GM13976 (cell line): Measurements from ENCODE around the gene TMEM259.

Experiments
- DNase-seq: peaks from one replicate; pipeline ENCODE4 v3.0.0; 2012; ENCODE audit warnings: low spot score
- CTCF ChIP-seq: IDR thresholded peaks from 2 replicates; pipeline ENCODE4 v1.5.1; 2012; ENCODE audit warnings: borderline replicate concordance, mild to moderate bottlenecking; ENCODE audit not compliant: insufficient read depth; ENCODE audit errors: extremely low read depth, missing control alignments, control extremely low read depth
- in situ Hi-C: fragments of 300-500 bp; cut with MboI; formaldehyde crosslinking; loops from one replicate; pipeline ENCODE4 v1.12.0; 2022; ENCODE audit warnings: low sequenced_read_pairs, mixed read lengths, inconsistent platforms; ENCODE audit not compliant: unreplicated experiment

TMEM259 gene

GRCh38 chr19:1055886-1056620 is 35.1 kb upstream of the TMEM259 start:
- DNase-seq = no peak
- in situ Hi-C loops = no loop called here
- TF ChIP-seq CTCF = no peak

- DNase-seq = no peak
- in situ Hi-C loops = no loop called here
These were observed 34.1 kb upstream of the TMEM259 start for GRCh38 chr19:1055028-1055425.

GRCh38 chr19:1054102-1055027 is 33.4 kb upstream of the TMEM259 start:
- DNase-seq = no peak
- no peak for TF ChIP-seq CTCF
- in situ Hi-C loops = no loop called here

More at GRCh38 chr19:1055028-1055425, 34.1 kb upstream of the TMEM259 start:
- TF ChIP-seq CTCF = no peak

- no peak for DNase-seq
- no peak for TF ChIP-seq CTCF
- in situ Hi-C loops = no loop called here
These were observed 32.5 kb upstream of the TMEM259 start for GRCh38 chr19:1053176-1054101.

- in situ Hi-C loops = no loop called here
- no peak for TF ChIP-seq CTCF
- no peak for DNase-seq
These were observed 31.5 kb upstream of the TMEM259 start for GRCh38 chr19:1052349-1052975.
